Lower leg skin (tissue), 4 donors: ENCODE data around the gene HSP90B1. TPM values are rescaled to one million over a fixed set of nuclear protein-coding genes. Genes with fewer than 3 reads are reported as not detected.

Source experiments
- DNase-seq, 2 donors: peaks; one replicate each; pipeline ENCODE4 v3.0.0-alpha.2; 2019; ENCODE audit warnings: low spot score in 2 of 2
- H3K4me3 ChIP-seq: fragments of 200-600 bp; sonication (generic); 2 replicates; pipeline ENCODE4 v1.5.1; 2017; ENCODE audit warnings: mild to moderate bottlenecking, low read depth; ENCODE audit not compliant: poor library complexity, severe bottlenecking
- CTCF ChIP-seq, 3 donors: fragments of 450-650 bp; IDR thresholded peaks; one replicate each; pipeline ENCODE4 v1.5.1; 2016; ENCODE audit warnings: antibody characterized with exemption in 3 of 3, mild to moderate bottlenecking in 3 of 3, moderate library complexity in 2 of 3
- POLR2A ChIP-seq, 2 donors: fragments of 450-650 bp; IDR thresholded peaks; one replicate each; pipeline ENCODE4 v1.6.1; 2016 to 2017; ENCODE audit warnings: antibody characterized with exemption in 2 of 2, mild to moderate bottlenecking in 1 of 2, moderate library complexity in 1 of 2
- WGBS, 2 donors: methylation state at CpG; one replicate each; pipeline ENCODE4 v1.1.5; 2018; 5-methylcytosine and 5-hydroxymethylcytosine counted together
- intact Hi-C: fragments of 100-400 bp; cut with DNase I; formaldehyde crosslinking; loops from one replicate; pipeline ENCODE4 v1.15.0; 2023; ENCODE audit warnings: low total_unique reads
- total RNA-seq, 4 donors: library from RNA; depleted of rRNA; stranded (reverse); fragments of >200 nt; gene quantifications; one replicate each; pipeline ENCODE4 v1.1.0, GENCODE V29; 2016

HSP90B1 gene
- total RNA-seq, 4 donors from 2014 or later, result 98.4 to 168 (median 135) TPM

DNA sequence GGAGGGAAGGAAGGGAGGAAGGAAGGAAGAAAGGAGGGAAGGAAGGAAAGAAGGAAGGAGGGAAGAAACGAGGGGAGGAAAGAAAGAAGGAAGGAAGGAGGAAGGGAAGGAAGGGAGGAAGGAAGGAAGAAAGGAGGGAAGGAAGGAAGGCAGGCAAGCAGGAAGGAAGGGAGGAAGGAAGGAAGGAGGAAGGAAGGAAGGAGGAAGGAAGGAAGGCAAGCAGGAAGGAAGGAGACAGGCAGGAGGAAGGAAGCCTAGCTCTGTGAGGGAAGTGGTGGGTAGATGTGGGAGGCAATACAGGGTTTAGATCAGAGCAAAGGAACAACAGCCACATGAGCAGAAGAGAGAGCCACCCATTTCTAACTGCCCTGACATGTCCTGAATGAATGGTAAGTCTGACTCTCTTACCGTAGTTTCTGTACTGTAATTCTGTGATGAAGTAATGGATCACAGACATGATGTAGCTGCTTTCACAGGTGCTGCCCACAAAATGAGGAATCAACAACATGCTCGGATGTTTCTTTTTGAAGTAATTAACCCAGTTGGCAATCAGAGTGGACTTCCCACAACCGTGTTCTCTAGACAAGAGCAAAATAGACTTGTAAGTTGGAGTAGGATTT lies 24.4 kb upstream of the HSP90B1 start:
- 54 to 56% methylated on average over 4 of the region's 4 CpGs for WGBS, 2 donors
- TF ChIP-seq CTCF (IDR thresholded peaks at IDR 0.05) (no peak), POLR2A (IDR thresholded peaks at IDR 0.05) (no peak)
- no peak for DNase-seq
- intact Hi-C loops, result no loop called here
- no peak overlapping the region for H3K4me3 ChIP-seq

GRCh38 chr12:103908246-103908541 lies 22.0 kb upstream of the HSP90B1 start:
- intact Hi-C loops, result no loop called here
- TF ChIP-seq CTCF (IDR thresholded peaks at IDR 0.05), result no peak
- H3K4me3 ChIP-seq, result no peak overlapping the region
- no peak for DNase-seq

GRCh38 chr12:103908877-103909276 lies 21.3 kb upstream of the HSP90B1 start:
- WGBS, 2 donors, result 39 to 60% methylated on average over 2 of the region's 2 CpGs
- H3K4me3 ChIP-seq, result no peak overlapping the region
- TF ChIP-seq POLR2A (IDR thresholded peaks at IDR 0.05), result no peak
- TF ChIP-seq CTCF (IDR thresholded peaks at IDR 0.05), result no peak
- DNase-seq, result no peak
- intact Hi-C loops, result no loop called here

- TF ChIP-seq POLR2A (IDR thresholded peaks at IDR 0.05) (no peak), CTCF (IDR thresholded peaks at IDR 0.05) (no peak)
- no peak overlapping the region for H3K4me3 ChIP-seq
- no peak for DNase-seq
- intact Hi-C loops, result no loop called here
- WGBS, 2 donors, result 80 to 83% methylated on average over 1 of the region's 1 CpG
These were observed 20.4 kb upstream of the HSP90B1 start for GRCh38 chr12:103909811-103910210.

GRCh38 chr12:103912069-103912468 lies 18.1 kb upstream of the HSP90B1 start:
- H3K4me3 ChIP-seq, result no peak overlapping the region
- no peak for DNase-seq
- TF ChIP-seq POLR2A (IDR thresholded peaks at IDR 0.05) (no peak), CTCF (IDR thresholded peaks at IDR 0.05) (no peak)
- whole genome bisulfite sequencing, 2 donors, result 76 to 83% methylated on average over 1 of the region's 1 CpG
- intact Hi-C loops, result no loop called here

DNA sequence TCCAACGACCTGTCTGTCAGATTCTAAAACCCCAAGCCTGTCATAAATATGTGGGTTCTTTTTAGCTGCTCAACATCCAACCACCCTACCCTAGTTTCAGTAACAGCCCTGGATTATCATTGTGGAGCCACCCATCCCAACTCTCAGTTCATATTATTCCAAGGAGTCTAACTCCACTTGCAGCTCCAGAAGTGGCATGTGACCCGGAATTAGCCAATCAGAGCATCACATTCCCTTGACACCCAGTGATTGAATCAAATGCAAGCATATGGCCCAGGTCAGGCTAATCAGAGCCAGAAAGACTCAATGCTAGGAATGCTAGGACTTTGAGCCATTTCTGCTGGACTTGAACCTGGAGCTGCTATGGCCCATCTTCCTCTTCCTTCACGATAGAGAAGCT lies 17.1 kb upstream of the HSP90B1 start:
- 88 to 90% methylated on average over 3 of the region's 3 CpGs for WGBS, 2 donors

More for the DNA sequence above, 17.1 kb upstream of the HSP90B1 start:
- no peak overlapping the region for H3K4me3 ChIP-seq
- TF ChIP-seq CTCF (IDR thresholded peaks at IDR 0.05) (no peak), POLR2A (IDR thresholded peaks at IDR 0.05) (no peak)
- DNase-seq, result no peak
- intact Hi-C loops, result no loop called here
